Measurements from ENCODE around the gene PRPSAP1.

The PRPSAP1 gene

DNA sequence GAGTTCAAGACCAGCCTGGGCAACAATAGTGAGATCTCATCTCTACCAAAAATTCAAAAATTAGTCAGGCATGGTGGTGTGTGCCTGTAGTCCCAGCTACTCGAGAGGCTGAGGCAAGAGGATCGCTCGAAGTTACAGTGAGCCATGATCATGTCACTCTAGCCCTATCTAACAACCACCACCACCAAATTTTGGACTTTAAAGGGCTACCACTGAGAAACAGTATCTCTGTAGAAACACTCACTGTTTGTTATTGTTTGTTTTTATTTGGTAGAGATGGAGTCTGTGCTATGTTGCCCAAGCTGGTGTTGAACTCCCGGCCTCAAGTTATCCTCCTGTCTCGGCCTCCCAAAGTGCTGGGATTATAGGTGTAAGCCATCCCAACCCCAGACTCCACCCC lies 89.8 kb downstream of the PRPSAP1 start:
- DNase-seq = no peak

DNA sequence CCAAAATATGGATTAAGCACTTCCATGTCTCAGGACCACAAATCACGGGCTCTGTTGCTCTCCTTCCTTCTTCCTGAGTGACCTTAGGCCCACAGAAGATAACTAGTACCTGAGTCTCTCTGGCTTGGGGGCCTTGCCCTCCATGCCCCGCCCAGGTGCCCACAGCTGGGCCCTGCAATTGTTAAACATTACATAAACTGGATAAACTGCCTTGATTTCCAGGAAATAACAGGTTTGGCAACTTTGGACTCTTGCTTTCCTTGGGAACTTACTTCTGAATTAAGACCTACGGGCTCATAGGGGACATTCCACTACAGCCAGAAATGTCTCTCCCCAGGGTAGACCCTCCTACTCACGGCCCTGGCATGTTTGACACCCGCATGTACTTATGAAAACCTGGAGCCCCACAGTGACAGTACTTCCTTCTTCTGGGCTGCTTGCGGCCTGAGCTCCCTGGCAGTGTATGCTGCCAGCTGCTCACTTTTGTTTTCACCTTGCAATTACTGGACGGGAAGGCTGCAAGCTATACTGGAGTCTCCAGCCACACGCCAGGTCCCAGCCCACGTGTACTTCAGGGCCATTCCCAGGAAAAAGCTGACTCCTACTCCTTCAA lies 90.9 kb downstream of the PRPSAP1 start:
- DNase-seq = no peak

DNA sequence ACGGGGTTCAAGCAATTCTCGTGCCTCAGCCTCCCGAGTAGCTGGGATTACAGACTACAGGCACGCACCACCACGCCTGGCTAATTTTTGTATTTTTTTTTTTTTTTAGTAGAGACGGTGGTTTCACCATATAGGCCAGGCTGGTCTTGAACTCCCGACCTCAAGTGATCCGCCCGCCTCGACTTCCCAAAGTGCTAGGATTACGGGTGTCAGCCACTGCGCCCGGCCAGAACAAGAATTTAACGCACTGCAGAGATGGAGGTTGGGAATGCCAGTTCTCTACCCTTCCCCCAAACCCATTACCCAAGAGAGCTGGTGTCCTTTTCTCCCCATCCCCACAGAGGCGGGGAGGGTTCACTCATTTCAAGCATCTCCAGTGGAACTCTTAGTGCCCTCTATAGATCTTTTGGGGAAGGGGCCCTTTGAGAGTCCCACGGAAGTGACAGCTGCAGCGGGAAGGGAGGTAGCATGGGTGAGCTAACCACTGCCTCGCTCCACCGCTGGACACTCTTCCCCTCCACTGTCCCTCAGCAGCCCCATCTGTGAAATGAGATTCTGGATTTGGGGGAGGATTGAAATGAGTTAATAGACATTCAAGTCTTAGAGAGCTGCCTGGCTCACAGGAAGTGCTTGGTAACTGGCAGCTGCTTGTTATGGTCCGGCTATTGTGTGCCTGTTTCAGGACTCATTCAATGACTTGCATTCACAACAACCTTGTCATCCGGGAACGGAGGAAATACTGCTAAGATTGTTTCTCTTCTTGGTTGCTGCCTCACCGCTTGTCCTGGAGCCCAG lies 92.1 kb downstream of the PRPSAP1 start:
- no peak for DNase-seq

DNA sequence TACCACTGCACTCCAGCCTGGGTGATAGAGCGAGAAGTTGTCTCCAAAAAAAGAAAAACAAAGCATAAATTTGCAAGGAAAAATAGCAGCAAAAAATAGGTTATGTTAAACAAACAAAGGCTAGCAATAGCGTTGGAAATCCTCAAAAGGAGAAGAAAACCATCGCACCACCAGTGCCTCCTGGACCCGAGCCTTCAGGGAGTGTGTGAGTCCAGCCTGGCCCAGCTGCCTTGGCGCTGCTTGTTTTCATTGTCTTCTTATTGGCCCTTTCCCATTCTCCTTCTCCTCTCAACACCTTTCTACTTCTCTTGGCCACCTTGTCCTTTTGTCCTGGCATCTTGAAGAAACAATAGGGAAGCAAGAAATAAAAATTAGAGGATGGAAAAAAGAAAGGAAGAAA lies 93.0 kb downstream of the PRPSAP1 start:
- DNase-seq = no peak

DNA sequence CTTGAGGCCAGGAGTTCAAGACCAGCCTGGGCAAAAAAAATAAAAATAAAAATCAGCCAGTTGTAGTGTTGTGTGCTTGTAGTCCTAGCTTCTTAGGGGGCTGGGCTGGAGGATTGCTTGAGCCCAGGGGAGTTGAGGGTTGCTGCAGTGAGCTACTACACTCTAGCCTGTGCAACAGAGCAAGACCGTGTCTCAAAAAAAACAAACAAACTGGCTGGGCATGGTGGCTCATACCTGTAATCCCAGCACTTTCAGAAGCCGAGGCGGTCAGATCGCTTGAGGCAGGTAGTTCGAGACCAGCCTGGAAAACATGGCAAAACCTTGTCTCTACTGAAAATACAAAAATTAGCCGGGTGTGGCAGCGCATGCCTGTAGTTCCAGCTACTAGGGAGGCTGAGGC lies 93.5 kb downstream of the PRPSAP1 start:
- DNase-seq = no peak
